ENCODE data around the gene TCEAL9.
A peak's percentile ranks its signal among the peaks of the same experiment; 100 is the strongest.
"Not testable (repeated sequence)": the region's sequence is repeated elsewhere in the genome, so short reads cannot be mapped to it uniquely, and the experiment has no call there.

TCEAL9 gene, protein sequence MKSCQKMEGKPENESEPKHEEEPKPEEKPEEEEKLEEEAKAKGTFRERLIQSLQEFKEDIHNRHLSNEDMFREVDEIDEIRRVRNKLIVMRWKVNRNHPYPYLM

DNA sequence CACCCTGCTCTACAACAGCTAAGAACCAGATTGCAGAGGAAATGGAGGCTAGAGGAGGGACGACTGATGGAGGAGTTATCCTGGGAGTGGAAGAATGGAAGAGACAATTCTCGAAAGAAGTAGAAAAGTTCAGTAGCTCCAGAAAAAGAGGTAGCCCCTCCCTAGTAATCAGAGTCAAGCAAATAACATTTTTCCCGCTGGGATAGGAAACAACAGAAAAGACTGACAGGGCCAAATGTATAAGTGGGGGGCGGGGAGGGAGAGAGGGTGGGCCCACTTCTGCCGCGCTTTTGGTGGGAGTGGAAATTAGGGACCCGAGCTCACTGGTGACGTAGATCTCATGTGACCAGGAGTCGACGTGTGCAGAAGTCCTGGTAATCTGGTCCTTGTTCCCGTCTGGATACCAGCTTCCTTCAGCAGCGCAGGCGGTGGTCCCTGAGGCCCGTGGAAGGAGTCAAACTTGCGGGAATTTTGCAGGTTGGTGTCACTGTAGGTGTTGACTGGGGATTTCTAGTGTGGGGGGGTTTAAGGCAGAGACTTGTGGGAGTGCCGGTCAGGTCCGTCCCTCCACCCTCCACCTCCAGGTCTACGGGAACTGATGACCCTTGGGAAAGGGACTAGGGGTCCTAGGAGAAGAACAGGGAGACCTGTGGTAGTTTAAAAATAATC lies at the start of gene TCEAL9:
TCEAL9 (plus strand) TSS at position 377 of the 669 bp plus-strand sequence. CDS start 1,179 bp downstream, outside the sequence.
- DNase-seq, result no peak

DNA sequence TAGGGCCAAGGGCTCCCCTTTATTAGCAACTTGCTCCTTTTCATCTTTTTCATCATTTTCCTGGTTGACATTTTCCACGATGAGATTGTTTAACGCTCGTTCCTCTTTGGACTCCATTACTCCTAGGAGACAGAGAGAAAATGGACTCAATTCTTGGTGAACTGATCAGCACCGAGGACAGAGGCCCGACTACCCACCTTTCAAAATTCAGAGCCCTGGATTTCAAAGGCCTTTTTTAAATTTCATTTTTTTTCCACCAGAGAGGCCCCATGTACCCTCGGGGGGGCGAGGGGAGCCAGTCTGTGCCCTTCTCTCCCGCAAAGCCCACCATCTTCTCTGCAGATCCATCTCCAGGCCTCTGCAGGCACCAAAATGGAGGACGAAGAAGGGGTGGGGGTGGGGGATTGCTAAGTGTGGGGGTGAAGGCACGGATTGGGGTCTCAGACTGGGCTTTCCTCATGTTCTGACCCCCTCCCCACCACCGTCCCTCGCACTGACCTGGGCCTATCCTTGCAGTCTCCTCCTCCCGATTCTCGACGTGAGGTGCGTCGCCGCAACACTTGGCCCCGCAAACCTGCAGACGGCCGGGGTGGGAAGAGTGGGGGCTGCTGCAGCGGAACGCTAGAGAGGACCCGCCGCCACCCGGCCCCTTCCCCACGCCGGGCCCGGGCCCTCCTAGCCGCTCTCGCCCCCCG lies 46.3 kb upstream of the TCEAL9 start:
- DNase-seq, result no peak

DNA sequence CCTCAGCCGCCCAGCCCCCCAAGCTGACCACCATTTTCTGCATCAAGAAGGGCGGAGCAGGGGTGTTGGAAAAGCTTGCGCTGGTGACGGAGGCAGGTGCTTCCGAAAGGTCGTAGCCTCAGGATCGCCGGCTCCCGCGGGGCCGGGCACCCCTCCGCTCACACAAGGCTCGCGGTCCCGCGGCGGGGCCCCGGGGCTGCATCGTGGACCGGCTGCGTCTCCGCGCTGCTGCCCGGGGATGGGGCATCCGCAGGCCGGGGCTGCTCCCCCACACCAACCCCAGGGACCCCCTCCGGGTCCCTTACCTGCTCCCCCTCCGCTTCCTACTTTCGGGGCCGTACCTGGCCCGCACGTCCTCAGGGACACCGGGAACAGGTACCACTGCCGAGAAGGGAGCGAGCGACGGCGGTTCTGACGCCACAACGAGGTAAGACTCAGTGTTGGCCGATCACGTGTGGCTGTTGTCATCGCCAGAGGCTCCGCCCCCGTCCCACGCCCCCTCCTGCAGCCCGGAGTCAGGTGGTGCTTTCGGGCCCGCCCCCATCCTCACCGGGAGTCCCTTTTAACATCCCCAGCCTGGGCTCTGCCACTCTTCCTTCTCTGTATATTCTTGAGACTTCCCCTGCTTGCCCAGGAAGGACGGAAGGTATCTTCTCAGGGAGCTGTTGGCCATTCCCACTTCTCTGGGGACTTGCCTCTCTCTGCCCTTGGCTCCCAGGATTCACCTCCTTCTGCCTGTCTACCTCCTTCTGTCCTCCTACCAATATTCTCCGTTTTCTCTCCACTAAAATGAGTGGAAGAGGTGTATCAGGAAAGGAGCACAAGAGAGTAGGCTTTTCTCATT lies 45.5 kb upstream of the TCEAL9 start, which contains the start of gene BEX2:
BEX2 (minus strand) TSS at position 436 of the 844 bp plus-strand sequence. CDS start 1,014 bp downstream, outside the sequence.
- peak; percentile 85 for DNase-seq

DNA sequence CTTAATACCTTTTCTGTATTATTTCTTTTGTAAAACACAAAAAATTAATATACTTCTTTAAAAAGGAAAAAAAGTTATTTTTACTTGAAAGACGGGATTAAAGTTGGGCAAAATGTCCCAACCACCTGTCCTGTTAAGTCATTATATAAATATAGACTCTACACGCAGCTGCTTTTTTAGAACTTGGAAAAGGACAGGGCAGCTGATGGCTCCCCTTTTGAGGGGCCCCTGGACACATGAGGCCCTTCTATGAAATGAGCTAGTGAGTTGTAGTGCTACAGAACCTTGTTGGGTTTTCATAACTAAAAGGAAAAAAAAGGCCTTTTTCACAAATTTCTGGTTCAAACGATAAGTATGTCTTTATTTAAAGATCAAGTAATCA lies 44.9 kb upstream of the TCEAL9 start:
- no peak for DNase-seq

DNA sequence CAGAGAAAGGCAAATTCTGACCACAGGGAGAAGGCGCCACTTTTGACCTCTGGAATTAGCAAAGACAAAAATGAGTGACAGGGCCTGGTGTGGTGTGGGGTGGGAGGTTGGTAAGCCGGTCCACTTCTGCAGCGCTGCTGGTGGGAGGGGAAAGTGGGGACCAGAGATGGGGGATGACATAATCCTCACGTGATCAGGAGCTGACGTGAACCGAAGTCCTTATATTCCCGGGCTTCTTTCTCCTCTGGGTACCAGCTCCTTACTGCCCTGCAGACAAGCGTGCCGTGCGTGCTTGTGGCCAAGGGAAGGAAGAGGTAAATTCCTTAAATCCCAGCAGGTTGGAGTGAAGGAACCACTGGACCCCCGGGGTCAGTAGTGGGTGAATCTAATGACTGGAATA lies 26.3 kb upstream of the TCEAL9 start, which contains the start of gene TCEAL7:
TCEAL7 (plus strand) TSS at position 249 of the 400 bp plus-strand sequence. CDS start 1,165 bp downstream, outside the sequence.
- DNase-seq, result no peak

DNA sequence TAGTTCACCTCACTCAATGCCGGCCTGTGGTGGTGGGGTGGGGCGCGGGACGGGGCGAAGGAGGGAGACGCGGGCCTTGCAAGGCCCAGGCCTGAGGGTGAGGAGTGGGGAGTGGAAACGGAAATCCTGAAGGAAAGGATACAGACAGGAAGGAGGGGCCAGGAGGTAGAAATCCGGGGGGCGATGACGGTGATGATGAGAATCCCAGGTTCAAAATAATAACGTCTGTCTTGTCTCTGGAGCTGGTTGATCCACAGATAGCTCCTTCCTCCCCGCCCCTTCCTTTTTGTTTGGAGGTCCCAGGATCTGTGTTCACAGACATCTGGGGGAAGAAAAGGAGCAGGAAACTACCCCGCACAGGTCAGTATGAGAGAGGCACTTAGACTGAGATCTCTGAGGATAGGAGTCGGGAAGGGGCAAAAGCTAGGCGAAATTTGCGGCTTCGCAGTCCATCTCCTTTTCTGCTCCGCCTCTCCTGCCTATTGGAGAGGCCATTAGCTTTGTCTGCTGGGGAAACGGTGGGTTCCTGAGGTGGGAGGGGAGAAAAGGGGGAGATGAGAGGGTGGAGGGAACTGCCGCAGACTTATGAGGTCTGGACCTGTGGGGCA lies 25.5 kb upstream of the TCEAL9 start:
- DNase-seq, result no peak

DNA sequence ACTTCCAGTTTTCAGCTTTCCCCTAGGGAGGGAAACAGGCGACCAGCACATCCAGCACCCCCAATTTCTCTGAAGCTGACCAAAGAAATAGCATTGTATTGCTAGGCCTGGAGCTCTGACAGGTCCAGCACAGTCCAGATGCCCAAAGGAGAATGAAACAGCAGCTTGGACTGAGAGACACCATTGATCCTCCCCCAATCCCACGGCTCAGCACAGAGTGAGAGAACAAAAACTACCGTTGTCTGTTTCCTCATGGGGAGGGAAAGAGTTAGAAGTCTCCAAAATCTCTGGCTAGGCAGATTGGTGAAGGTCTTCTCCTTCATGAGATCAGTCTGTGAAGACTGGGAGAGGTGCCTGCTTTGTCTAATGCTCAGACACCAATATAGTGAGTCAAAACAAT lies 17.6 kb upstream of the TCEAL9 start:
- DNase-seq, result no peak

DNA sequence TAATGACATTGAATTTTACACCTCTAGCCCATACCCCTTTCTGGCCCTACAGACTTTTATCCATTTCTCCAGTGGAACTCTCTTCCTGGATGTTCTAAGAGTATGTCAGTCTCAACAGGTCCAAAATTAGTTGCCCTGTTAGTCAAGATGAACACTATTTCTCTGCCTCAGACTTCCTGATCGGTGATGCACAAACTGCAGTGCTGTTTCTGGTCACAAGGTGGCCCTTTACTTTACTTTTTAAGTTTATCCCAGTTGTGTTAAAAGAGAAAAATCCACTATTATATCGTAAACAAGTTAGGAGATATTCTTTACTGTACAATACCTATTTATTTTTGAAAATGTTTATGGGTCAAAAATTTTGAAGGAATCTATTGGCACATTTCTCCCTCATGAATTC lies 13.2 kb upstream of the TCEAL9 start:
- peak; percentile 19 for DNase-seq

DNA sequence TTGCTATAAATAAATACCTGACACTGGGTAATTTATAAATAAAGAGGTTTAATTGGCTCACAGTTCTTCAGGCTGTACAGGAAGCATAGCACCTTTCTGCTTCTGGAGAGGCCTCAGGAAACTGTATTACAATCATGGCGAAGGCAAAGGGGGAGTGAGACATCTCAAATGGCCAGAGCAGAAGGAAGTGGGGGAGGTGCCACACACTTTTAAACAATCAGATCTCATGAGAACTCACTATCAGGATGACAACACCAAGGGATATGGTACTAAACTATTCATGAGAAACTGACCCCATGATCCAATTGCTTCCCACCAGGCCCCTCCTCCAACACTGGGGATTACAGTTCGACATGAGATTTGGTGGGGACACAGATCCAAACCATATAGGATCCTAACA lies 11.7 kb upstream of the TCEAL9 start:
- no peak for DNase-seq

DNA sequence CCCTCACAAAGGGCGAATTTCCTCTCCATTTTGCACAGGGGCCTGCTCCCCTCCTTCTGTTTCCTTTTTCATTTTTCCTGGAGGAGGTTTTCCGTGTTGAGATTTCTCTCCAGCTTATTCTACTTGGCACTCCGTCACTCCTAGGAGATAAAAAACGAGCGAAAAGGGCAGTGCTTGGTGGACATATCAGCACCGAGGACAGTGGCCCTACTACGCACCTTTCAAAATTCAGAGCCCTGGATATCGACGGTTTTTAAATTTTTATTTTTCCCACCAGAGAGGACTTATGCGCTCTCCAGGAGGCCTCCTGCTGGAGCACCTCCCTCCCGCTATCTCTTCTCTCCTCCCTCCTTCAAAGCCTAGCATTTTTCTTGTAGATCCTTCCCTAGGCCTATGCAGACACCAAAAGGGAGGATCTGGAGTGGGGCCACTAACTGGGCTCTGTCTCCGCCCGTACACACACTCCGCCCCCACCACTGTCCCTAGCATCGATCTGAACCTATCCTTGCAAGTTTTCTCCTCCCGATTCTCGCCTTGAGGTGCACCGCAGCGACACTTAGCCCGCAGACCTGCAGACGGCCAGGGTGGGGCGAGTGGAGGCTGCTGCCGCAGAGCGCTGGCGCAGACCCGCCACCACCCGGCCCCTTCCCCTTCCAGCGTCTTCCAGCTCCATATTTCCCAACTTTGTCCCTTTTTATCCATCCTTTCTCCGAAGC lies 8.5 kb upstream of the TCEAL9 start:
- DNase-seq, result no peak

DNA sequence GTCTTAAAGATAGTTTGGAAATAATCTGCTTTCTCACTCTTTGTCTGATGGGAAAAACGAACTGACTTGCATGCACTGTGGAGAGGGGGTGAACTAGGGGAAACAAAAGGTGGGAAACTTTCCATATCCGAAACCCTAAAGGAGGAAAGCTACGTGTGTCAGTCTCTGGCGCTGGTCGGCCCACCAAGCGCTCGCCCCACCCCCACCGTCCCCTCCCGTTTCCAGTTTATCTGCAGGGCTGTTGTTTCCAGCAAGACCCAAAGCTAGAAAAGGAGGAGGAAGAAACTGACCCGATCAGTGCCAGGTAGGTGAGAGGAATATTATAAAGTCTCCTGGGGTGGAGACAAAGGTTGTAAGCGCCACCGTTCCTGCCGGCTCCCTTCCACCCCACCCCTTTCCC lies 552 bp downstream of the TCEAL9 start:
- no peak for DNase-seq

DNA sequence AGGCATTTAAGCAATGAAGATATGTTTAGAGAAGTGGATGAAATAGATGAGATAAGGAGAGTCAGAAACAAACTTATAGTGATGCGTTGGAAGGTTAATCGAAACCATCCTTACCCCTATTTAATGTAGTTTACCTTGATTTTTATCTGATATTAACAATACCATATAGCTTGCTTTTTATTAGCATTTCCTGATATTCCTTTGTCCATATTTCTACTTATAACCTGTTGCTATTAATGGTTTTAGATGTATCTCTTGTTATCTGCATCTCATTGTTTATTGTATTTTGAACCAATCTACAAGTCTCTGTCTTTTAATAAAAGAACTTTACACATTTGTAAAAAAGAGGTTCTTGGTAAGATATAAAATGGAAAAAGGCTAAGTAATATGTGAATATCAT lies 1.6 kb downstream of the TCEAL9 start:
- no peak for DNase-seq

DNA sequence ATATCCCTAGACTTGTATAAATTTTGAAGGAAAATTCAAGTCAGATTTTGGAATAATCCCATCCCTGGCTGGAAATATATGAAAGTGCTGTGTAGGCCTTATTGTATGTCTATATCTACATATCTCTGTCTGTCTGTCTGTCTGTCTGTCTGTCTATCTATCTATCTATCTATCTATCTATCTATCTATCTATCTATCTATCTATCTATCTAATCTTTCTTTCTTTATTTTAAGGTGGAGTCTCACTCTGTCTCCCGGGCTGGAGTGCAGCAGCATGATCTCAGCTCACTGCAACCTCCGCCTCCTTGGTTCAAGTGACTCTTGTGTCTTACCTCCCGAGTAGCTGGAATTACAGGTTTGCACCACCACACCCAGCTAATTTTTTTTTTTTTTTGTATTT lies 3.3 kb downstream of the TCEAL9 start:
- not testable (repeated sequence) for DNase-seq

DNA sequence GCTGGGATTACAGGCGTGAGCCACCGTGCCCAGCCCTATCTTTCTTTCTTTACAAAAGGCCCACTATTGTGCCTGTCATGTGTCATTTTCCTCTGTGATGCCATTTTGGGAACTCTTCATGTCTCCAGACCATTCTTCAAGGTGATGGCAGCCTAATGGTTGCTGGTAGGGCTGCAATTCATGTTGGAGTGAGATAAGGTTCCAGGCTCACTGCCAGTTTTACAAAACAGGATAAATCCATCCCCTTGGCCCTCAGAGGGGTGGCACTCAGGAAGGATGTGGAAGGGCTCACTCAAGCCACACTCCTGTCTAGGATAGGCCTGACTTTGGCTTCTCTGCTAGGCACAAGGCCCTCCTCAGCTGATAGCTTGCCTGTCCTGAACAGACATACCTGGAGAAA lies 3.8 kb downstream of the TCEAL9 start:
- DNase-seq, result no peak

DNA sequence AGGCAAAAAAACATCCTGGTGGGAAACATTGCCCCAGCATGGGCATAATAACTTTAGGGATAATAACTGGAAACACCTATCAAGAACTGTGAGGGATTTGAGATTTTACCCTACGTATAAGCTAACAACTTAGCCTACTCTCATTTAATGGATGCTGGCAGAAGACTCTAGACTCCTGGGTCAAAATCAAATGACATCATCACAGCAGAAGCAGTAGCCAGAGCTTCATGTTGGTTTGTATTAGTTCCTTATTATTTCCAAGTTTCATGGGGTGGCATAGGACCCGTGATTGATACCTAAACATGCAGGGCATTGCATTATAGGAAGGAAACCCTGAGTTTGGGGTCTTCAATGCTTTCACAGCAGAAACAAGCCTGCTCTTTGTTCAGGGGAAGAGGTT lies 4.6 kb downstream of the TCEAL9 start:
- no peak for DNase-seq

DNA sequence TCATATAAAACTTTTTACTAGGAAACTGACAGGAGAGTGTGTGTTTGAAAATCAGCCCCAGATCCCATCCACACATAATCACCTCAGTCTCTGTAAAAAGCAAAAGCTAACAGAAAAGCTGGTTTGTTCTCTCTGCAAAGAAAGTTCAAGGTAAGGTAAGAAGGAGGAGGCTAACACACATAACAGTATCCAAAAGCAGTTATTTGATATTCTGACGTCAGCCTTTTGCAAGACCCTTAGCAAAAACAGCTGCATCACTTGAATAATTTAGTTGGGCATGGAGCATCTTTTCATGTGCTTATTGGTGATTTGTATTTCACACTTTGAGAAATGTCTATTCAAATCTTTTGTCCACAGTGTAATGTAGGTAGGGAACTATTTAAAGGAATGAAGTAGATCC lies 5.5 kb downstream of the TCEAL9 start:
- no peak for DNase-seq

DNA sequence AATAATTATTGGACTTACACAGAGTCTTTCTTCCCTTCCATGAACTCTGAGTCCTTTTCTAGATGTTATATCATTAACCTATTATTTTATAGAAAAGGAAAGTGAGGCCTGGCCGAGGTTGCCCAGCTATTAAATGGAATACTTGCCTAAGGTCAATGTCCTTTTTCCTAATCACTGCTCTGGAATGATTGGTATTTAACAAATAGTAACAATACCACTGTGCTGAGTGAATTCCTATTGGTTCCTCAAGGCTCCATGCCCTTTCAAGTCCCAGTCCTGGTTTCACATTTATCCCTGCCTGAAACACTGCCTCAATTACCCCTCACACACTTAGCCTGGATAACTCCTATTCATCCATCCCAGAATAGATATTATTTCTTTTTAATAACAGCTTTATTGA lies 6.2 kb downstream of the TCEAL9 start:
- DNase-seq, result no peak

DNA sequence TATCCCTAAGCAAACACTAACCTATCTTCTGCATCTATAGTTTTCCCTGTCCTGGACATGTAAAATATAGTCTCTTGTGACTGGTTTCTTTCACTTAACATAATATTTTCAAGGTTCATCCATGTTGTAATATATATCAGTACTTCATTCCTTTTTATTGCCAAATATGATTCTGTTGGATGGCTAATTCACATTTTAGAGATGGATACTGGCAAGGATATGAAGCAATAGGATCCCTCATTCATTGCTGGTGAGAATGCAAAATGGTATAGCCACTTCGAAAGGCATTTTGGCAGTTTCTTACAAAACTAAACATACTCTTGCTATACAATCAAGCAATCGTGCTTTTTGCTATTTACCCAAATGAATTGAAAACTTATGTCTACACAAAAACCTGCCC lies 6.7 kb downstream of the TCEAL9 start:
- DNase-seq, result no peak

DNA sequence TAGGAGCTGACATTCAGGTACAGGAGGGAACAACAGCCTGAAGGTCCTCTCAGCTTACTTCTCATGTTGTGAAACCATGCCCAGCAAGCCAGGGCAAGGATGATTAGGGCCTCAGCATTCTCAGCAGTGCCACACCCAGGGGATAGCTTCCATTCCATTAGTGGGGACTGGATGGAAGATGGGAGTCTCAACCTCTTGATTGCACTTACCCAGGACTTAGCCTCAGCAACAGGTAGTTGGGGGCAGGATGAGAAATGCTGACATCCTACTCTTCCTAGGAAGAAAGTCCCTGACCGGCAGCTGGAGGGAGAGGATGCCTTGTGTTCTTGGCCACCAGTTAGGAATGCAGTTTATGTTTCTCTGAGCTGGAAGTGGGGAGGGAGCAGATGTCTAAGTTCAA lies 11.2 kb downstream of the TCEAL9 start:
- DNase-seq, result no peak

DNA sequence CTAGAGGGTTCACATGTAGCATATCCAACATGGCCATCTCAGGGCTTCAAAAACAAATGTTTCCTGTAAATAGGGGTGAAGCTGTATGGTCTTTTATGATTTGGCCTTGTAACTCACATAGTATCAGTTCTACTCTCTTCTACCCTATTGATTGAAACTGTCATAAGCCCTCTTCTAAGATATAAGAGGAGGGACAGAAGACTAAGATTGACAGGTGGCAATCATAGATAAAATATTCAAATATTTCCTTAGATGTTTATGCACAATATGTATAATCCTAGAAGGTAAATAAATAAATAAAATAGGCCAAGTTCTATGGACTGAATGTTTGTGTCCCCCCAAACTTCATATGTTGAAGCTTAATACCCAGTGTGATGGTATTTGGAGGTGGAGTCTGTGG lies 13.2 kb downstream of the TCEAL9 start:
- no peak for DNase-seq

DNA sequence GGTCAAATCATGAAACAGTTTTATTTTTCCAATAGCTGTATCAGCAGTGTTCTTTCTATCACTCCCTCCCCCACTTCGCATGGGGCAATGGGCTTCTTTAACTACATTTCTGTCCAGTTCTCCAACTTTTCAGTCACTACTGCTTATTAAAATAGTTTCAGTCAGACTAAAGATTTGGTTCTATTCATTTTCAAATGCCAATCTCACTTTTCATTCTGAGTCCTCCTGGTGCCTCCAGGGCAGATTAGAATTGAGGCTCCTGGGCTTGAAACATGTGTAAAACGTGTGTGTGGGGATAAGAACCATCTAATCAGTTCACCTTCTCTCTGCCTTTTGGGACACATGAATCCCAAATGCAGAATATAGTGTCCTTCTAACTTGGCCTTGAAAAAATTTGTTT lies 16.6 kb downstream of the TCEAL9 start:
- no peak for DNase-seq

DNA sequence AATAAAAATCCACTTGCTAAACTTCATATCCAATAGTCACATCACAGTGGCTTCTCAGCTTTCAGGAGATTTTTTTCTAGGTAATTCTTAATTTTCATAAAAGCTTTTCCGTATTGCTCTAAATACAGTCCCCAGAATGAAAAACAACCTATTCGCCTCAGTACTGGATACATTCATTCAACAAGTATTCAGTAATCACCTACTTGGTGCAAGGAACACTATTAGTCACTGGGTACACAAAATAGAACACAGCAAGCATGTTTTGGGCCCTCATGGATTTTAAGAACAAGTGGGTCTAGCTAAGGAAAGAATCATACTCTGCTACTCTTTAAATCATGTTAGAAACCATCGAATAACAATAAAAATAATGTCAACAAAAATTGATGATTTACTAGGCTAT lies 17.3 kb downstream of the TCEAL9 start:
- no peak for DNase-seq

Data from activated CD8-positive, alpha-beta memory T cell treated with anti-CD3 and anti-CD28 coated beads, Interleukin-2, amount 50 U/mL, for 4 hours (primary cell).